ENCODE measurements around the gene LMO7.

Gene LMO7

DNA sequence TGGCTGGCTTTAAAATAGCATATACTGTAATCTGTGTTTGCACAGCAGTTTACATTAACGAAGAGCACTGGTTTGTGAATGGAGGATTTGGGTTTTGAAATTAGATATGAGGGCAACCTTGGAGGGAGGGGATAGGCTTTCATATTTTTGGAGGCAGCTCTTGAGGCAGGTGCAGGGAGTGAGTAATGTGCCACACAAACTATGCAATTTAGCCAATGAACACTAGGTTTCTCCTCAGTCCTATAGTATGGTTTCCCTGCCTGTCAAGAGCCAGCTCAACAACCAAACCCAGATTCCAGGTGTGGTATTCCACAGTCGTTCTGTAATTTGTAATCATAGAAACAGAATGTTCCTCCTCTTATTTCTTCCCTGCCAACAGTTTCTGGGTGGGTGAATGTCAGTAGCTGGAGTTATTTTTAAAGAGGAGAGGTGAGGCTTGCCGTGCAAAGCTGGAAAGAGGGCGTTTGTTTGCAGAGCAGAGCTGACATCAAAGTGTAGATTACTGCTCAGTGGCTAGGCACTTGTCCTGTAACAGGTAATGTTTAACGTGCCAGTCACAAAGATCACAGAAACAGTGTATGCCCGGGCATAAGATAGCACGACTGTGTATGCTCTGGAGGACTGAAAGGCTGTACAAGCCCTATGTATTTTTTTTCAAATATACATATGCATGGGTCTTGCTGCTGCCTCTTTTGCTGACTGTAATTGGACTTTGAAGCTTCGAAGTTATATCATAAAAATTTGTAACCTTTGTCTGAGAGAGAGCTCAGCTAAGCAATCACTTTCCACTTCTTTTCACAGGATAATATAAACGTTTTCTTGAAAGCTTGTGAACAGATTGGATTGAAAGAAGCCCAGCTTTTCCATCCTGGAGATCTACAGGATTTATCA, 124.2 kb downstream of the LMO7 start:
- H2AK5ac ChIP-seq (ENCODE audit: low read length): no peak overlapping the region
- H4K5ac ChIP-seq (ENCODE audit: low read length): no peak overlapping the region
- WGBS (ENCODE audit: extremely low coverage, insufficient coverage, low lambda C conversion rate): no CpG with 5 or more reads among the region's 9 CpGs
- H2BK5ac ChIP-seq (ENCODE audit: low read length): no peak overlapping the region
- DNase-seq: no peak
- H3K9ac ChIP-seq (ENCODE audit: low read length): no peak overlapping the region
- no peaks in the 10 kb centered on the region for H3K36me3 ChIP-seq (ENCODE audit: control insufficient read depth, insufficient read depth, low read length)
- H2BK120ac ChIP-seq (ENCODE audit: low read depth, low read length): no peak overlapping the region
- no peak overlapping the region for H3K4me2 ChIP-seq (ENCODE audit: low read length)
- no peak overlapping the region for H3K27ac ChIP-seq (ENCODE audit: low read depth, low read length)
- H3K4ac ChIP-seq (ENCODE audit: low read depth, low read length): no peak overlapping the region
- H3K23ac ChIP-seq (ENCODE audit: low read length): peak overlapping the region; percentile 53
- H3K18ac ChIP-seq (ENCODE audit: low read length): no peak overlapping the region
- no peaks in the 10 kb centered on the region for H3K4me1 ChIP-seq (ENCODE audit: control insufficient read depth, low read depth, low read length)
- no peaks in the 10 kb centered on the region for H3K27me3 ChIP-seq (ENCODE audit: insufficient read depth, low read length, poor library complexity)
- no peak overlapping the region for H3K4me3 ChIP-seq (ENCODE audit: low read length)
- no peaks in the 10 kb centered on the region for H3K79me2 ChIP-seq (ENCODE audit: control insufficient read depth, insufficient read depth, low read length)
- no peak overlapping the region for H3K56ac ChIP-seq (ENCODE audit: low read length)
- no peak overlapping the region for H2BK15ac ChIP-seq (replicated peaks; ENCODE audit: low read depth)
- H4K8ac ChIP-seq (ENCODE audit: low read depth, low read length): no peak overlapping the region
- H3K79me1 ChIP-seq (ENCODE audit: low read length): no peaks in the 10 kb centered on the region

DNA sequence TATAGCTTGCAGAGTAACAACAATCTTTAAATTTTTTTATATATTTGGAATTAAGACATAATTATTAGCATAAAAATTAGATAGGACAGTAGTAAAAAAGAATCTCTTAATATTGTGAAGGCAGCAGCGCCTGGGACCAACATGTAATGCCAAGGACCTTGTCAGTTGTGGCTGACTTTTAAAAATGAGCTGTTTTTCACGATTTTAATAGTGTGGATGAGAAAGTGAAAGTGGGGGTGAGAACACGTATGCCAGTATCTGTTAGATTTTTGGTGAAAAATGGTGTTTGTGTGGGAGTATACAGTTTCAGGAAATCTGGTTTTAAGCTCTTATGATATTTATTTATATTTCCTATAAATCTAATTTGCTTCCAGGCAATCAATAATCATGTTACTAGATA, 125.2 kb downstream of the LMO7 start:
- Histone ChIP-seq H3K23ac (ENCODE audit: low read length) (no peak overlapping the region), H4K5ac (ENCODE audit: low read length) (no peak overlapping the region), H4K8ac (ENCODE audit: low read depth, low read length) (no peak overlapping the region), H3K4me3 (ENCODE audit: low read length) (no peak overlapping the region), H3K79me1 (ENCODE audit: low read length) (no peaks in the 10 kb centered on the region), H2BK5ac (ENCODE audit: low read length) (no peak overlapping the region), H3K27me3 (ENCODE audit: insufficient read depth, low read length, poor library complexity) (no peaks in the 10 kb centered on the region), H3K18ac (ENCODE audit: low read length) (no peak overlapping the region), H2BK120ac (ENCODE audit: low read depth, low read length) (no peak overlapping the region), H2BK15ac (replicated peaks; ENCODE audit: low read depth) (no peak overlapping the region), H3K36me3 (ENCODE audit: control insufficient read depth, insufficient read depth, low read length) (no peaks in the 10 kb centered on the region), H3K4ac (ENCODE audit: low read depth, low read length) (no peak overlapping the region), H3K27ac (ENCODE audit: low read depth, low read length) (no peak overlapping the region), H2AK5ac (ENCODE audit: low read length) (no peak overlapping the region), H3K9ac (ENCODE audit: low read length) (no peak overlapping the region), H3K56ac (ENCODE audit: low read length) (no peak overlapping the region), H3K4me1 (ENCODE audit: control insufficient read depth, low read depth, low read length) (no peaks in the 10 kb centered on the region), H3K4me2 (ENCODE audit: low read length) (no peak overlapping the region), H3K79me2 (ENCODE audit: control insufficient read depth, insufficient read depth, low read length) (no peaks in the 10 kb centered on the region)
- WGBS (ENCODE audit: extremely low coverage, insufficient coverage, low lambda C conversion rate): 100% methylated on average over 1 of the region's 3 CpGs
- DNase-seq: no peak

DNA sequence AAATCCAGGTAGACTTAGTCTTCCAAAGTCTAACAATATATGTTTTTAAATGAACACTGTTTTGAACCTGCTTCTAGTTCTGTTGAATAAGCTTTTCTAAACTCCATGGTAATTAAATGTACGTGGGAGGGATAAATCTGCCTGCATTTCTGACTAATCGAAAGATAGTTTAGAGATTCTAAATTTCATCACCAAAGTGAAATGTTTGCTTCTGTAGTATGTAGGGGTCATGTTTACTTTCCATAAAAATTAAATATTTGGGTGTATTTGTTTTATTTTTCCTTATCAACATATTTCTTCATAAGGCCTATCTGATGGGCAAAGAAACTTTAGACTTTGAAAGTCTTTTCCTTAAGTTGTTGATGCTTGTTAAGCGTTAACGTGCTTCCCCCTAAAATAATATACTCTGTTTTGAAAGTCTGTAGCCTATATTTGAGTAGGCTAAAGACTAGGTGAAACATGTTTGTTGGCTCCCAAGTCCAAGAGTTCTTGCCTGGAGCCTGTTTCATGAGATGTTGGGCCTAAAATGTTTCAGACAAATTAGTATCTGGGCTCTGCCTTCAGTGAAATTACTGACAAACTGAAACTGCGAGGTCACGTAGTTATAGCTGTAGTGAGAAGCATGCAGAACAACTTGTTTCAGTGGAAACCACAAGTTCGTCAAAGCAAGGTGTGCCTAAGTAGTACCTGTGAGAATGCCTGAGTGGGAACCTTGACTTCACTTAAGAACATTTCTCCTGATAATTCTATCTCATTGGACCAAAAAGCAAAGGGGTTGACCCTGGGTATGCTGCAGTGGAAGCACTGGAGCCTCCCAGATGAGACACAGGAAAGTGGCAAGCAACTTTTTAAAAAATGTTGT, 126.2 kb downstream of the LMO7 start:
- no peaks in the 10 kb centered on the region for H3K27me3 ChIP-seq (ENCODE audit: insufficient read depth, low read length, poor library complexity)
- H3K9ac ChIP-seq (ENCODE audit: low read length): no peak overlapping the region
- H3K4ac ChIP-seq (ENCODE audit: low read depth, low read length): no peak overlapping the region
- no peak overlapping the region for H3K27ac ChIP-seq (ENCODE audit: low read depth, low read length)
- no peak overlapping the region for H3K23ac ChIP-seq (ENCODE audit: low read length)
- H2BK120ac ChIP-seq (ENCODE audit: low read depth, low read length): no peak overlapping the region
- no peaks in the 10 kb centered on the region for H3K4me1 ChIP-seq (ENCODE audit: control insufficient read depth, low read depth, low read length)
- H3K79me1 ChIP-seq (ENCODE audit: low read length): no peaks in the 10 kb centered on the region
- no peak for DNase-seq
- no peak overlapping the region for H2BK5ac ChIP-seq (ENCODE audit: low read length)
- H2AK5ac ChIP-seq (ENCODE audit: low read length): no peak overlapping the region
- H3K79me2 ChIP-seq (ENCODE audit: control insufficient read depth, insufficient read depth, low read length): no peaks in the 10 kb centered on the region
- H3K18ac ChIP-seq (ENCODE audit: low read length): no peak overlapping the region
- H3K4me2 ChIP-seq (ENCODE audit: low read length): no peak overlapping the region
- H3K4me3 ChIP-seq (ENCODE audit: low read length): no peak overlapping the region
- no CpG with 5 or more reads among the region's 7 CpGs for WGBS (ENCODE audit: extremely low coverage, insufficient coverage, low lambda C conversion rate)
- no peak overlapping the region for H2BK15ac ChIP-seq (replicated peaks; ENCODE audit: low read depth)
- H3K56ac ChIP-seq (ENCODE audit: low read length): no peak overlapping the region
- H3K36me3 ChIP-seq (ENCODE audit: control insufficient read depth, insufficient read depth, low read length): no peaks in the 10 kb centered on the region
- no peak overlapping the region for H4K8ac ChIP-seq (ENCODE audit: low read depth, low read length)
- H4K5ac ChIP-seq (ENCODE audit: low read length): no peak overlapping the region

DNA sequence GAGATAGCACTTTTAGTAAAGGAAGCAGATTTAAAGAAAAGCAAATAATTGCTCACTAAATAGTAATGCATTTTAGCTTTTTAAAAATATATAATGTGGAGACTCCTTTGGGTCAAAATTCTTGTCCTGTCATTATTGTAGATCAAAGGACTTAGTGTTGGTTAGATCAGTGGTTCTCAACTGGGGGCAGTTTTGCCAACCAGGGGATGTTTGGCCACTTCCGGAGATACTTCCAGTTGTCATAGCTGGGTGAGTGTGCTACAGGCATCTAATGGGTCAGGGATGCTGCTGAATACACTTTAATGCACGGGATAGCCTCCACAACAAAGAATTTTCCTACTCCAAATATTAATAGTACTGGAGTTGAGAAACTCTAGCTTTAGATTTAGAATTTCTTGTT, 126.8 kb downstream of the LMO7 start:
- no peak overlapping the region for H3K23ac ChIP-seq (ENCODE audit: low read length)
- WGBS (ENCODE audit: extremely low coverage, insufficient coverage, low lambda C conversion rate): no CpG with 5 or more reads among the region's 2 CpGs
- no peak overlapping the region for H2AK5ac ChIP-seq (ENCODE audit: low read length)
- no peak overlapping the region for H3K4me3 ChIP-seq (ENCODE audit: low read length)
- no peak overlapping the region for H4K8ac ChIP-seq (ENCODE audit: low read depth, low read length)
- H3K79me2 ChIP-seq (ENCODE audit: control insufficient read depth, insufficient read depth, low read length): no peaks in the 10 kb centered on the region
- no peak overlapping the region for H2BK5ac ChIP-seq (ENCODE audit: low read length)
- DNase-seq: no peak
- no peak overlapping the region for H3K27ac ChIP-seq (ENCODE audit: low read depth, low read length)
- no peaks in the 10 kb centered on the region for H3K27me3 ChIP-seq (ENCODE audit: insufficient read depth, low read length, poor library complexity)
- H3K79me1 ChIP-seq (ENCODE audit: low read length): no peaks in the 10 kb centered on the region
- H3K56ac ChIP-seq (ENCODE audit: low read length): no peak overlapping the region
- H3K9ac ChIP-seq (ENCODE audit: low read length): no peak overlapping the region
- H2BK15ac ChIP-seq (replicated peaks; ENCODE audit: low read depth): no peak overlapping the region
- H3K36me3 ChIP-seq (ENCODE audit: control insufficient read depth, insufficient read depth, low read length): no peaks in the 10 kb centered on the region
- H3K4me1 ChIP-seq (ENCODE audit: control insufficient read depth, low read depth, low read length): no peaks in the 10 kb centered on the region
- H4K5ac ChIP-seq (ENCODE audit: low read length): no peak overlapping the region
- no peak overlapping the region for H3K18ac ChIP-seq (ENCODE audit: low read length)
- H3K4ac ChIP-seq (ENCODE audit: low read depth, low read length): no peak overlapping the region
- H3K4me2 ChIP-seq (ENCODE audit: low read length): no peak overlapping the region
- no peak overlapping the region for H2BK120ac ChIP-seq (ENCODE audit: low read depth, low read length)

DNA sequence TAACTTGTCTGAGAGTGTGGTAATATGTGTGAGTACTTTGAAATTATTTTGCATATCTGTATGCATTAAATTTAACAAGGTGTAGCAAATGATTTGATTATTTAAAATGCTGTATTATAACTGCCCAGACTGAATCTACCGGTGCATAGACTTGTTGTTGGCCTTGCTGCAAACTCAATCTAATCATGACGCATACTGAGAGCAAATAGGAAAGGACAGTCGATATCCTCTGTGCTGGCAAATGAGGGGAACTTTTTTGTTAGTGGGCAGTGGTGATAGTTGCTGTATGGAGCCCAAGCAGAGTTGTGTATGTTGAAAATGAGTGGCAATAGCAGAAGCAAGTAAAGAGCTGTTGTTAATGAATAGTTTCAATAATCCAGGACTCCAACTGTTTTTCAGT, 127.4 kb downstream of the LMO7 start:
- Histone ChIP-seq H3K27me3 (ENCODE audit: insufficient read depth, low read length, poor library complexity) (no peaks in the 10 kb centered on the region), H3K4me1 (ENCODE audit: control insufficient read depth, low read depth, low read length) (no peaks in the 10 kb centered on the region), H3K4me3 (ENCODE audit: low read length) (no peak overlapping the region), H2AK5ac (ENCODE audit: low read length) (no peak overlapping the region), H3K18ac (ENCODE audit: low read length) (no peak overlapping the region), H3K79me1 (ENCODE audit: low read length) (no peaks in the 10 kb centered on the region), H3K9ac (ENCODE audit: low read length) (no peak overlapping the region), H3K23ac (ENCODE audit: low read length) (no peak overlapping the region), H4K8ac (ENCODE audit: low read depth, low read length) (no peak overlapping the region), H3K36me3 (ENCODE audit: control insufficient read depth, insufficient read depth, low read length) (no peaks in the 10 kb centered on the region), H3K56ac (ENCODE audit: low read length) (no peak overlapping the region), H3K79me2 (ENCODE audit: control insufficient read depth, insufficient read depth, low read length) (no peaks in the 10 kb centered on the region), H3K4ac (ENCODE audit: low read depth, low read length) (no peak overlapping the region), H2BK15ac (replicated peaks; ENCODE audit: low read depth) (no peak overlapping the region), H4K5ac (ENCODE audit: low read length) (no peak overlapping the region), H2BK120ac (ENCODE audit: low read depth, low read length) (no peak overlapping the region), H3K4me2 (ENCODE audit: low read length) (no peak overlapping the region), H2BK5ac (ENCODE audit: low read length) (no peak overlapping the region), H3K27ac (ENCODE audit: low read depth, low read length) (no peak overlapping the region)
- WGBS (ENCODE audit: extremely low coverage, insufficient coverage, low lambda C conversion rate): no CpG with 5 or more reads among the region's 3 CpGs
- no peak for DNase-seq
